CD4-positive, alpha-beta T cell treated with Interferon alpha-2 for 1 hour (primary cell): ENCODE results near the gene LINC00237.

Experiments
- DNase-seq, 2 donors: peaks; one replicate each; pipeline ENCODE4 v3.0.0-alpha.2; 2020 to 2022

LINC00237 gene

DNA sequence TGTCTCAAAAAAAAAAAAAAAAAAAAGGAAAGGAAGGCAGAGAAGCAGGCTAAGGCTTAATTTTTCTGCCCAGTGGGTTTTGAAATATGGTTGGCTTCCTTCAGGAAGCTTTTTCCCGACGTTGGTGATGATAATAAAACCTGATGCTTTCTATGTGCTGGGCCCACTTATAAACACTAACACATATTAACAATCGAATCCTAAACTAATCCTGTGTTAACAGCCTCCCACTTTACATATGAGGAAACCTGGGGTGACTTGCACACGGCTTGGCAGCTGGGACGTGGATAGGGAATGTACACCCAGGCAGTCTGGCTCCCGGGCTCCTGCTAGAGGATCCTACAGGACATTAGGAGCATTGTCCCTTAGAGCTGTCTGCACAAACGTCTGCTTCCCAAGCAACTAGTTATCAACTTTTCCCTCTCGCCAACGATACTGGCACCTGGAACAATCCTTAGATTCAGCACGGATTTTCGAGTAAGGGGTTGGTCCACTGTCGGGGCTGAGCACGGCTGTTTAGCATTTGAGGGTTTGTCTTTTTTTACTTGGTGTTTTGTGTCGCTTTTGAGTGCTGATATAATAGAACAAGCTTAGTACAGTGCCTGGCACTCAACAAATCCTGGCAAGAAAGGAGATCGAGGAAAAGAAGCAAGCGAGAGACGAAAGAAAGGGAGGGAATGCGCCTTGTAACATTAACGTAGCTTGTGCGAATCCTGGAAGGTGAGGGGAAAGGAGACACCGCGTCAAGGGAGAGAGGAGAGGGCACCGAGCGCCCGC is 19.1 kb upstream of the LINC00237 start:
- no peak for DNase-seq

- DNase-seq = no peak
These were observed 18.0 kb upstream of the LINC00237 start for GRCh38 chr20:21124190-21124589.

DNA sequence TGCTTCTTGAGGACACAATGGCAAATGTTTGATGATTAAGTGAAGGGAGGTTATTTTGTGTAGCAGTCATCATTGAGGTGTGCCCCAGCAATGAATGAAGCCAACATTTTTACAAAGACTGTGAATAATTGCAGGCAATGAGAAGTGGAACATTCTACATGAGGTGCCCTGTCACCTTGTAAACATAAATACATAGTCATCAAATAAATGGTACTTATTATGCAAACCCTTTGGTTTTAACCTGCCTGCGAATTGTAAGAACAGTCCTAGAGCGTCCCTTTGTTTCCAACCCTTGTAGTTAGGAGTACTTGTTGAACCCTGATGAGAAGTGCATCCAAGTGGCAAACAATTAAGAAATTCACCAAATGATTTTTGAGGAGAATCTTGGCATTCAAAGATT is 12.6 kb upstream of the LINC00237 start:
- no peak for DNase-seq

- DNase-seq = no peak
These were observed 12.0 kb upstream of the LINC00237 start for GRCh38 chr20:21118138-21118537.

GRCh38 chr20:21117521-21117920 is 11.4 kb upstream of the LINC00237 start:
- DNase-seq = no peak

- no peak for DNase-seq
These were observed 8.4 kb upstream of the LINC00237 start for GRCh38 chr20:21114584-21114983.

GRCh38 chr20:21113697-21114096 is 7.5 kb upstream of the LINC00237 start:
- no peak for DNase-seq

DNA sequence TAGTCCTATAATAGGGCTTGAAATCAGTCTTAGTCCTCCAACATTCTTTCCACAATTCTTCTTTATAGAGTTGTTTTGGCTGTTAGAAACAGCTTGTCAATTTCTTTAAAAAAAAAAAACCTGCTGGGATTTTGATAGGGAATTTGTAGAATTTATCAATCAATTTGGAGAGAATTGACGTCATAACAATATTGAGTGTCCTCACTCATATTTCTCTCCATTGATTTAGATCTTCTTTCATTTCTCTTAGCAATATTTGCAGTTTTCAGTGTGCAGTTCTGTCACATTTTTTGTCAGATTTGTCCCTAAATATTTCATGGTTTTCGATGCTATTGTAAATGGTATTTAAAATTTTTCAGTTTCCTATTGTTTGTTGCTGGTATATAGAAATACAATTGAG is 5.3 kb upstream of the LINC00237 start:
- no peak for DNase-seq

DNA sequence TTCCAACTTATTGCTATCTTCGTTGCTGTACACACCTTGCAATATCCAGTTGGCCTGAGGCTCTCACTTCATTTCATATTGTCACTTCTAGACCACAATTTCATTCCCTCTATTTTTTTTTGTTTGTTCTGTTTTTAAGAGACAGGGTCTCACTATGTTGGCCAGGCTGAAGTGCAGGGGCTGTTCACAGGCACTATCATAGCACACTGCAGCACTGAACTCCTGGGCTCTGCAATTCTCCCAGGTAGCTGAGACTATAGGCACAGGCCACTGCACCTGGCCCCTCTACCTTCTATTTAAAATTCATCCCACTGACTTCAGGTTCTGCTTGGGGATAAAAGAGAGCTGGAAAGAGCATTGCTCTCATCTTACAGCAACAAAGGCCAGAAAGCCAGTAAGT is 4.7 kb upstream of the LINC00237 start:
- no peak for DNase-seq

DNA sequence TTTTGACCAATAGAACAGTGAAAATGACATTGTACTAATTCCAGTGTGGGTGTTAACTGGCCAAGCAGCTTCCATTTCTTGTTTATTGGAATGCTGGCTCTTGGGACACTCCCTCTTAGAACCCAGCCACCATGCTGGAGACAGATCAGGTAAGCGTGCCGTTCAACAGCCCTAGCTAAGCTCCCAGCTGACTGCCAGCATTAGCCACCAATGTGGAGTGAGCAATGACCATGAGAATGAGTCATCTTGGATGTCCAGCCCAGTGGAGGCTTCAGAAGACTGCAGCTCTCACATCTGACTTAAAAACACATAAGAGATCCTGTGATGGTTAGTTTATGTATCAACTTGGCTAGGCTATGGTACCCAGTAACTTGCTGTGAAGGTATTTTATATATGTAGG is 3.0 kb upstream of the LINC00237 start:
- DNase-seq = no peak

GRCh38 chr20:21105429-21106170 is 558 bp downstream of the LINC00237 start:
- peak in 1 of 2 donors; percentile 16 for DNase-seq

GRCh38 chr20:21104921-21105320 is 1.2 kb downstream of the LINC00237 start:
- no peak for DNase-seq

GRCh38 chr20:21104466-21104761 is 1.7 kb downstream of the LINC00237 start:
- no peak for DNase-seq

DNA sequence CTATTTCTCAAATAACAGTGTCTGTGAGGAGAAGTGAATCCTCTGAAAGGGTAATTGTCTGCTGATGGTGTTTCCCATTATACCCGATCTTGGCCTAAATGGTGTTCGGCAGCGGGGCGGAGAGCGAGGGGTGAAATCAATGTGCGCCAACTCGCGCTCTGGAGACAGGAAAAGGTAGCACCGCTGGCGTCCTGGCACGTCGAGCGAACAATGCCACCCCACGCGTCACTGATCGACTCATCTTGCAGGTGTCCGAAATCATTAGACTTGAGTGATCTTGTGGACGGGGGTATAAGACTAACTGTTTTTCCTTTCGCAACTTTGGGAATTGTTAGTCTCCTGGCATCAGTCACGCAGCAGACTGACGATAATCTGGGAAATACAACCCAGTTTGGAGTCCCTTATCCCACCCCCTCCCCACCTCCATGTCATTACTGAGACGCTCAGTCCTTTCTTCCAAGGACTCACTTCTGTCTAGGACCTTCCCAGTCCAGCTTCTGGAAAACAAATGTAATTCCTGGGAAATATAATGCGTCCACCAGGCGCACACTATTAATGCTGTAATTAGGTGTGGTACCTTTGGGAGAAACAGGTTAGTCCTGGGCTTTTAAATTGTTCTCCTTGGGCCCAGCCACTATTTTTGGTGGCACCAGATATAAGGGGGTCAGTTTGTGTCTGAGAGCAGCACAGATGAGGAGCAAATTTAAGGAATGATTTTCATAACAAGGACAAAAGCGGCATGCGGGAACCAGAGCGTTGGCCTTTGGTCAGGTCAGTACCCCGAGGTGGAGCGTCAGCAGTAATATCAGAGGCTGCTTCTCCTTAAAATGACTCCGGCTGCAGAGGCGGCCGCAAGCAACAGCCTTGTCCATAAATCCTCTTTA is 2.3 kb downstream of the LINC00237 start:
- DNase-seq = peak in 1 of 2 donors; percentile 17

GRCh38 chr20:21102603-21103311 is 3.4 kb downstream of the LINC00237 start:
- peak; percentile 23 to 61 for DNase-seq

DNA sequence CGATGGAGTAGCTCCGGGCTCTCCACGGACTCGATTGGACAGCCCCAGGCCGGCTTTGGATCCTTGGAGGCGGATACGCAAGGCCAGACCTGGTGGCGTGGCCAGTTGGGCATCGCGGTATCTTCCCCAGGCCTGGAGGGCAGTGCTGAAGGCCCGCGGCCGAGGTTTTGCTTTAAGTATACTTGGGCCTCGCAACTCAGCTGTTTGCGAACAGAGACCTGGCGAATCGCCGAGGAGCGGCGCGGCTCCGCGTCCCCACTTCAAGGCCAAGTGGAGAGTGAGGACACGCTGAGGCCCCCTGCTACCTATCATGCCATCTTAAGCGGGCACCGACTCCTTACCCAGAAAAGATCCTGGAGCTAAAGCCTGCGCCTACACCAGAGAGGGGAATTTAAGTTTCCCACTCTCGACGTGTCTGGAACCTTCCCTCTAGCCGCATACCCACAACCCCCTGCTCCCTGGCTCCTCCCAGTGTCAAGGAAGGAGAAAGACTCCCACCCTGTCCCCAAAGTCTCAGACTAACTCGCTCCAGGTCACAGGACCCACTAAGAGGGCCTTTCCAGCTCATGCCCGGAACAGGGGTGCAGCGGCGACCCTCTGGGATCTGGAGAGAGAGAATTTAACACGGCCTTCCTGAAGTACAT is 4.1 kb downstream of the LINC00237 start:
- DNase-seq = peak; percentile 11 to 26

DNA sequence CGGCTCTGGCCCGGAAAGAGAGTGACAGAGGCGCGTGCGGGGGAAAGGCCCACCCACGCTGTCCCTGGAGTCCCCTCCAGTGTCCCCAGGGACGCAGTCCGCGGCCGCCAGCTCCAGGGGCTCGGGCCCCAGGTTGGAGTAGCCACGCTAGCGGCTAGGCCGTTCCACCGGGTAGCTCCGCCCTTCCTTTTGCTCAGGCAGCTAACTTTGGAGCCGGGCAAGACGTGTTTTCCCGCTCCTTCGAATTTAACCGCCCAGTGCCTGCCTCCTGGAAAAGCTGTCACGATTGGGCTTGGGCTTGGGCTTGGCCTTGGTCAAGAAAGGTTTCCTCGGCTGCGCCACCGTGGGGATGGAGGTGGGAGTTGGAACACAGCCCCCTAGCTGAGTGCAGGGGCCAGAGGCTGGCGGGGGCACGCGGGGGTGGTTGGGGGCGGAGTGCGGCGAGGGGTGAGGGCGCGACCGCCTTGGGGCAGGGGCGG is 4.7 kb downstream of the LINC00237 start:
- DNase-seq = peak; percentile 2 to 21

- DNase-seq = peak; percentile 3 to 36
These were observed 5.3 kb downstream of the LINC00237 start for GRCh38 chr20:21100578-21101452.

DNA sequence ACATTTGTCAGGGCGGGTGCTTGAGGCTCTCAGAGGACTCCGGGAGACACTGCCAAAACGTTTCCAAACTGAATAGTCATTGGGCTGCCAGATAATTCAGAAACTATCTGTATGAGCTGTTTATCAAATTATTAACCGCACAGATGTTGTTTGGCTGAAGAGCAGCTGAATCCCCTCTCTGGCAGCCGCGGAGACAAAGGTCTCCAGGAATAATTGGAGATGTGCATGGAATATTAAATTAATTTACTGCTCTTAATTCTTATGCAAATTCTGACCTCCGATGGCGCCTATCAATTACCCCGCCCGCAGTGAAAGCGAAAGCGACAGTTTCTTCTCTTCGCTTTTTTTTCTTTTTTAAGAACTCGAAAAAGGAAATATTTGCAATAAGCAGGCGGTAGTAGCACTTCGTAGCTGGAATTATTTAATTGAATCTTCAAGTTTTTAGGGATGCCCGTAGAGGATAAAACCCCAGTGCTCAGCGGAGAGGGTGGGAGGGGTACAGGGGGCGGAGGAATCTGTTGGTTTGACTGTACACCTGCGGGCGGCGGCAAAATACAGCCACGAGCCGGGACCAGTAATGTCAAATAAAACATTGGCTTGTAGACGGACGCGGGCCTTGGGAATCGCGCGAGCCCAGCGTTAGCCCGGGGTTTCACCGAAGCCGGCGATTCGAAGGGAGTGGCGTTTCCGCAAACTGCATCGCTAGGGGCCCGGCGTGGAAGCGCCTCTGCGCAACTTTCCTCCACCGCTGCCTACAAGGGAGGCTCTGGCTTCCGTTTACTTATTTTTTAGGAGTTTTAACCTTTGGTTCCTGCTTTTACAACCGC is 6.2 kb downstream of the LINC00237 start:
- DNase-seq = peak; percentile 41 to 60
